ENCODE data around the gene TEX35. TPM values are rescaled to one million over a fixed set of nuclear protein-coding genes. Genes with fewer than 3 reads are reported as not detected.

TEX35 gene
- total RNA-seq, 2 experiments from 2014 or later: not detected

DNA sequence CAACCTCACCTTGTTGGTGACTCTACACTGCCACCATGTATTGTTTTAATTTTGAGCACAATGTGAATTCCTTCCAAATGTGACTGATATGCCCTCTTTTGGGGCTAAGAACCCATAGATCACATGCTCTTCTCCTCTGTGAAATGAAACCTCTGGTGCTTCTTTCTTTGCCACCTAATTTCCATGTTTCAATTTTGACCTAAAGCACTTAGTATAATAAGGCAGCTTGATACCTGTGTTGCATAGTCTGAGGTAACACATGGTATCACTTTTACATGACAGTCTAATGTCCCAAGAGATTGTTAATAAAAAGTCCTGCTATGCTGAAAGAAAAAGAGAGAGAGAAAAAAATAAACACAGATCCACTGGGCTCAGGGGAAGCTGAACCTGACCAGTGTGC lies 40.4 kb upstream of the TEX35 start:
- POLR2A ChIA-PET: no interaction called here
- no peak for DNase-seq (ENCODE audit: low spot score)
- H3K4me3 ChIP-seq (ENCODE audit: low read depth, low read length, poor library complexity, severe bottlenecking): no peak overlapping the region
- no peaks in the 10 kb centered on the region for H3K79me2 ChIP-seq (ENCODE audit: insufficient read depth, low read depth, low read length)
- no peaks in the 10 kb centered on the region for H3K36me3 ChIP-seq (ENCODE audit: insufficient read depth, low read length)
- CTCF ChIA-PET (ENCODE audit: unreplicated experiment): no interaction called here
- BruUV-seq (replicated peaks): no TSS peak
- H4K20me1 ChIP-seq (ENCODE audit: insufficient read depth, low read length): no peaks in the 10 kb centered on the region
- H2AFZ ChIP-seq (ENCODE audit: low read length): no peak overlapping the region
- no peaks in the 10 kb centered on the region for H3K9me3 ChIP-seq (ENCODE audit: low read length)
- H3K4me2 ChIP-seq (ENCODE audit: low read length): no peak overlapping the region
- TF ChIP-seq, protein P1, sequence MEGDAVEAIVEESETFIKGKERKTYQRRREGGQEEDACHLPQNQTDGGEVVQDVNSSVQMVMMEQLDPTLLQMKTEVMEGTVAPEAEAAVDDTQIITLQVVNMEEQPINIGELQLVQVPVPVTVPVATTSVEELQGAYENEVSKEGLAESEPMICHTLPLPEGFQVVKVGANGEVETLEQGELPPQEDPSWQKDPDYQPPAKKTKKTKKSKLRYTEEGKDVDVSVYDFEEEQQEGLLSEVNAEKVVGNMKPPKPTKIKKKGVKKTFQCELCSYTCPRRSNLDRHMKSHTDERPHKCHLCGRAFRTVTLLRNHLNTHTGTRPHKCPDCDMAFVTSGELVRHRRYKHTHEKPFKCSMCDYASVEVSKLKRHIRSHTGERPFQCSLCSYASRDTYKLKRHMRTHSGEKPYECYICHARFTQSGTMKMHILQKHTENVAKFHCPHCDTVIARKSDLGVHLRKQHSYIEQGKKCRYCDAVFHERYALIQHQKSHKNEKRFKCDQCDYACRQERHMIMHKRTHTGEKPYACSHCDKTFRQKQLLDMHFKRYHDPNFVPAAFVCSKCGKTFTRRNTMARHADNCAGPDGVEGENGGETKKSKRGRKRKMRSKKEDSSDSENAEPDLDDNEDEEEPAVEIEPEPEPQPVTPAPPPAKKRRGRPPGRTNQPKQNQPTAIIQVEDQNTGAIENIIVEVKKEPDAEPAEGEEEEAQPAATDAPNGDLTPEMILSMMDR (conservative IDR thresholded peaks at IDR 0.05; ENCODE audit: low read length): no peak
- TF ChIP-seq EZH2phosphoT487 (IDR thresholded peaks at IDR 0.05; ENCODE audit: borderline replicate concordance, low read depth, low read length): no peak
- no peaks in the 10 kb centered on the region for H3K9me2 ChIP-seq (ENCODE audit: insufficient read depth, low read length)
- intact Hi-C loops (cut with micrococcal nuclease; ENCODE audit: unreplicated experiment): no loop called here
- no peak overlapping the region for H3K27ac ChIP-seq (ENCODE audit: low read depth, low read length, poor library complexity, severe bottlenecking)
- no peaks in the 10 kb centered on the region for H3K4me1 ChIP-seq (ENCODE audit: insufficient read depth, low read length, poor library complexity, severe bottlenecking)

DNA sequence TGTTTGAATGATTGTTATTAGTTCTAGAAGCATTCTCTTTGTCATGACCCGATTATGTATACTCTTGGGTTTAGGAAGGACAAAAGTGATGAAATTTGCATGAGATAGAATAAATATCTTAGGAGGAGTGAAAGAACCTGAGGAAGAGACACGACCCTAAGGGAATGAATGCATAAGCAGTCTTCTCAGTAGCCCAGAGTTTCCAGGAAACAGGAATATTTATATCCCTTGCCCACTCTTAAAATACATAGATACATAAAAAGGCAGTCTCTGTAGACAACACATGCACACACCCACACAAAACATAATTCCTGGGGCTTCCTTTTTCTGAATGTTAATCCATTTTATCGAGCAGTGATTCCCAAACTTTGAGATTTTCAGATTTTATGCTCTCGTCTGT lies 35.5 kb upstream of the TEX35 start:
- CTCF ChIA-PET (ENCODE audit: unreplicated experiment): no interaction called here

DNA sequence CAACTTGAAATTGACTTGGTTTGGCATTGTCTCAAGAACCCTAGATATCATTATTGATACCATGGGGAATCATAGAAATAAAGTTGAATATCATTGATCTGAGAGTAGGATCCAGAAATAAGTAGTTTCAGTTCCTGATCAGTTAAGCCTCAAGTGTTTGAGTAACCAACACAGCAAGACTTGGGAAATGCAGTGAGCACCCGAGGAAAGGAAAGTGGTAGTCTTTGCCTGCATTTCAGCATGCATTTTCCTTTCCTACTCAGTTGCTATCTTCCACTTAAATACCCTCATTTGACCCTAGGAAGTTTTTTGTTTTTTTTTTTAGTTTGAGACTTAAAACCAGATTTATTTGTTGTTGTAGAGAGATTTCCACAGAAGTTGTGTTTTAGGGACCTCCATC lies 35.1 kb upstream of the TEX35 start:
- H3K9me2 ChIP-seq (ENCODE audit: insufficient read depth, low read length): no peaks in the 10 kb centered on the region
- POLR2A ChIA-PET: no interaction called here
- TF ChIP-seq, protein P1 (conservative IDR thresholded peaks at IDR 0.05; ENCODE audit: low read length): no peak
- no peak for TF ChIP-seq EZH2phosphoT487 (IDR thresholded peaks at IDR 0.05; ENCODE audit: borderline replicate concordance, low read depth, low read length)
- H3K79me2 ChIP-seq (ENCODE audit: insufficient read depth, low read depth, low read length): no peaks in the 10 kb centered on the region
- no peak overlapping the region for H2AFZ ChIP-seq (ENCODE audit: low read length)
- CTCF ChIA-PET (ENCODE audit: unreplicated experiment): no interaction called here
- no peaks in the 10 kb centered on the region for H3K4me1 ChIP-seq (ENCODE audit: insufficient read depth, low read length, poor library complexity, severe bottlenecking)
- H3K27ac ChIP-seq (ENCODE audit: low read depth, low read length, poor library complexity, severe bottlenecking): no peak overlapping the region
- no peak for DNase-seq (ENCODE audit: low spot score)
- intact Hi-C loops (cut with micrococcal nuclease; ENCODE audit: unreplicated experiment): no loop called here
- no peaks in the 10 kb centered on the region for H3K9me3 ChIP-seq (ENCODE audit: low read length)
- no peak overlapping the region for H3K4me2 ChIP-seq (ENCODE audit: low read length)
- no peaks in the 10 kb centered on the region for H3K36me3 ChIP-seq (ENCODE audit: insufficient read depth, low read length)
- no TSS peak for BruUV-seq (replicated peaks)
- no peaks in the 10 kb centered on the region for H4K20me1 ChIP-seq (ENCODE audit: insufficient read depth, low read length)
- H3K4me3 ChIP-seq (ENCODE audit: low read depth, low read length, poor library complexity, severe bottlenecking): no peak overlapping the region

More for the DNA sequence above, 35.5 kb upstream of the TEX35 start:
- H3K79me2 ChIP-seq (ENCODE audit: insufficient read depth, low read depth, low read length): no peaks in the 10 kb centered on the region
- H3K9me2 ChIP-seq (ENCODE audit: insufficient read depth, low read length): no peaks in the 10 kb centered on the region
- intact Hi-C loops (cut with micrococcal nuclease; ENCODE audit: unreplicated experiment): no loop called here
- H3K36me3 ChIP-seq (ENCODE audit: insufficient read depth, low read length): no peaks in the 10 kb centered on the region
- H3K4me2 ChIP-seq (ENCODE audit: low read length): no peak overlapping the region
- POLR2A ChIA-PET: no interaction called here
- no peak overlapping the region for H3K4me3 ChIP-seq (ENCODE audit: low read depth, low read length, poor library complexity, severe bottlenecking)
- BruUV-seq (replicated peaks): no TSS peak
- no peaks in the 10 kb centered on the region for H3K4me1 ChIP-seq (ENCODE audit: insufficient read depth, low read length, poor library complexity, severe bottlenecking)
- H4K20me1 ChIP-seq (ENCODE audit: insufficient read depth, low read length): no peaks in the 10 kb centered on the region
- no peak overlapping the region for H3K27ac ChIP-seq (ENCODE audit: low read depth, low read length, poor library complexity, severe bottlenecking)
- no peak overlapping the region for H2AFZ ChIP-seq (ENCODE audit: low read length)
- no peaks in the 10 kb centered on the region for H3K9me3 ChIP-seq (ENCODE audit: low read length)
- no peak for TF ChIP-seq EZH2phosphoT487 (IDR thresholded peaks at IDR 0.05; ENCODE audit: borderline replicate concordance, low read depth, low read length)
- TF ChIP-seq, protein P1 (conservative IDR thresholded peaks at IDR 0.05; ENCODE audit: low read length): no peak
- no peak for DNase-seq (ENCODE audit: low spot score)
